ENCODE data around the gene LIMS1.
"Not testable (repeated sequence)": the region's sequence is repeated elsewhere in the genome, so short reads cannot be mapped to it uniquely, and the experiment has no call there.

The LIMS1 gene

DNA sequence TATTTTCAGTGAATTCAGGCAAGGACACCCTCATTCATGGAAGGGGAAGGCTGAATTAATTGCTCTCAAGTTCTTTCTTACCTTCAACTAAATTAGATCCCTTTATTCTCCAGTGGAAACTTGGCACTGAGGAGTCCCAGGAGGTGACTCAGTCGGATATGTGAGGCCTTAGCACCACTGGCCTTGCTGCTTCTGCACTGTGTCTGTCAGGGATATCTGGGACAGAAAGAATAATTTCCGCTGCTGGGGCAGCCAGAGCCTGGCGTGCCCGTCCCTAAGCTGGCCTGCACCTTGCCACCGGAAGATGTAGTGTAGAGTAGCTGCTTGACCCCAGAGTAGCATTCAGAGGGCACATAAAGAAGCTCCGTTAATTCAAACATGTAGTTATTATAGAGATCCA lies 53.4 kb downstream of the LIMS1 start:
- no peak for DNase-seq (ENCODE audit: low read depth)

DNA sequence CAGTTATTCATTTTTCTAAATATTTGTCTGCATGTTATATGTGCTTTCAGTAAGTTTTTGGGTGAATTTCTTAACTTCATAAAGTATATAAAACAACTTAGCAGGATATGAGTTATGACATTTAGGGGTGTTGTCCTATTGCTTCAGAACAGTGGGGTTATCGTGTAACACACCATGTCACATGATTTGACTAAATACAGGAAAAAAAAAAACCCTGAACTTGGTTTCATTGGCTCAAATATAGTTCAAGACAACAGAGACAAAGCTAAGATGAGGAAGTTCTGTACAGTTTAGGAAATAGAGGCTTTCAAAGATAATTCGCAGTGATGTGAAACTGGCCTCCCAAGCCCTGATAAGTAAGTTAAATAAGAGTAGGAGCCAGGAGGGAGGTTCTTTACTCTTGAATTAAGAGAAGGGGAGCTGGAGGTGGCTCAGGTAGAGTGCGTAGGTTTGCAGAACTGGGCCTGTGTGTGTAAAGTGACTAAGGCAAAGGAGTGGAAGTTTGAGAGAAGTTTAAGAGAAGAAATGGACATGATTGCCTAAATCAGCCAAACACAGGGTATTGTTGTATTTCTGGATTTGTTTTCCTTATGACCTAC lies 53.9 kb downstream of the LIMS1 start:
- DNase-seq (ENCODE audit: low read depth), result no peak

GRCh38 chr2:108589372-108589771 lies 55.1 kb downstream of the LIMS1 start:
- DNase-seq (ENCODE audit: low read depth), result no peak

DNA sequence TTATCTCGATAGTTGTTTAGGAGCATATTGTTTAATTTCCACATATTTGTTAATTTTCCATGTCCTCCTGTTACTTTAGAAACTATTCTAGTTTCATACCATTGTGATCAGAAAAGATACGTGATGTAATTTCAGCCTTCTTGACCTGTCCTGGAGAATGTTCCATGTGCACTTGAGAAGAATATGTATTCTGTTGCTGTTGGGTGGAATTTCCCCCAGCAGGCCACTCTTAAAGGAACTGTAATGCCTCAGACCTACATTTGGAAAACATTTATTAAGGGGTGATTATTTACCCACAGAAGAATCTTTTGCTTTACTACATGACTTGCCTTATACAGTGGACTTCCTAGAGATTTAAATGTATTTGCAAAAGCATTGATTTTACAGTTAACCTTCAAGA lies 55.5 kb downstream of the LIMS1 start:
- DNase-seq (ENCODE audit: low read depth), result no peak

DNA sequence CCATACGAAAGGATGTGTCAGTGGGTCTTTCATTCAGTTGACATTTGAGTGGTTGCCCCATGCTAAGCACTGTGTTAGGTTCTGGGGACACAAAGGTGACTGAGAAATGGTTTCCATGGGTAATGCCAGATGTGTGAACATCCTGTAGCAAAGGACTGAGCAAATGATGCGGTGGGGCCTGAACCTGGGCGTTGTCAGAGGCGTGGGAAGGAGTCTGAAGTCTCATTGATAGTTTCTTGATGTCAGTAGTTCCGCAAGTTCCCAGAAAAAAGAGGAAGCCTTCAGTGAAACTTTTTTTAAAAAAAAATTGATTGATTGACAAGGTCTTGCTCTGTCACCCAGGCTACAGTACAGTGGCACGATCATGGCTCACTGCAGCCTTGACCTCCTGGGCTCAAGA lies 56.9 kb downstream of the LIMS1 start:
- DNase-seq (ENCODE audit: low read depth), result no peak

DNA sequence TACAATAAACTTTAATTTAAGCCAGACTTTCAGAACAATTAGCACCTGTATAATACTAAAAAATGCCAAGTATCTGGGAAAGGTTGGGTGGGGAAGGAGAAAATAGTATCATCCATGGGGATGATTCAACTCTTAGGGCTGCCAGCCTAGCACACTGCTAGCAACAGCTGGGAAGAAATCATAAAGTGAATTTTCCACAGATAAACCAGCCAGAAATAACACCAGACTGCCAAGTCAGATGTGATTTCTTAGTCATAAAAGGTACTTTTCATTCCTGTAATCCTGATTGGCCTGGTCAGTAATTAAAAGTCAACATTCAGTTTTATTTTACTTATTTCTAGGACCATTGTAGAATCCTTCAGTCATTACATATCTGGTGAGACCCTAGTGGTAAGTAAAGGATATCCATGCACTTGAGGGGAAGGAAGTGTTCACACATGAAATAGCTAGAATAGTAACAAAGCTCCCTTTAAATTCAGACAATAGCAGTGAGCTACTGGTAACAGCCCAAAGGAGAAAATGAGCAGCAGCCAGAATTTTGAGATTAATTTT lies 59.4 kb downstream of the LIMS1 start:
- no peak for DNase-seq (ENCODE audit: low read depth)

DNA sequence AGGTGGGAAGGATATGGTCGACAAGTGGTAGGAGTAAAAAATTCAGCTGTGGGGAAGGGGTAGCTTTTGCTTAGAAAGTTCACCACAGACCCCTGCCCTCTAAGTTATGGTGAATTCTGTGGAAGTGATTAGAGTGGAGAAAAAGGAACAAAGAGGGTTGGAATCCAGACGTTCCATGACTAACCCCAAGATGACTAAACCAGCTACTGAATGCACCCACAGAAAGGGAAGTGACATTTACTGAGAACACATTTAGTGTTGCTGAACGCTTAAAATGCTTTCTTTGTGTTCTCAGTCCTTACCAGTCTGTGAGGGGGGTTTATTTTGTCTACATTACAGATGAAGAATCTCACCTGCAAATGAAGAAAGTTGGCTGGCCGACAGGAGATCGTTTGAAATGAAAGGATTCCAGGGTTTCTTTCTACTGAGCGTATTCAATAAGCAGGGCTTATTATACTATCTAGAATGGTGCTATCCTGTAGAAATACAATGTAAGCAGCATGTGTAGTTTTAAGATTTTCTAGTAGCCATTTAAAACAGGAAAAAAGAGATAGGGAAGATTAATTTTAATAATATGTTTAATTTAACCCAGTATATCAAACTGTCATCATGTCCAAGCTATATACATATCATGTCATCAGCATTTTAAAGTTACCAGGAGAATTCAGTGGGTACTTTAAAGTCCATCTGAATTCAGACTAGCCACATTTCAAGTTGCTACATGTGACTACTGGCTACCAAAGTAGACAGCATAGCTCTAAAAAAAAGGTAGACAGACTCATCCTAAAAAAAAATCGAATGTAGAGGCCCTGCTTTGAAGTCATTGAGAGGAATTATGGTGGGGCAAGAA lies 60.1 kb downstream of the LIMS1 start:
- DNase-seq (ENCODE audit: low read depth), result no peak

DNA sequence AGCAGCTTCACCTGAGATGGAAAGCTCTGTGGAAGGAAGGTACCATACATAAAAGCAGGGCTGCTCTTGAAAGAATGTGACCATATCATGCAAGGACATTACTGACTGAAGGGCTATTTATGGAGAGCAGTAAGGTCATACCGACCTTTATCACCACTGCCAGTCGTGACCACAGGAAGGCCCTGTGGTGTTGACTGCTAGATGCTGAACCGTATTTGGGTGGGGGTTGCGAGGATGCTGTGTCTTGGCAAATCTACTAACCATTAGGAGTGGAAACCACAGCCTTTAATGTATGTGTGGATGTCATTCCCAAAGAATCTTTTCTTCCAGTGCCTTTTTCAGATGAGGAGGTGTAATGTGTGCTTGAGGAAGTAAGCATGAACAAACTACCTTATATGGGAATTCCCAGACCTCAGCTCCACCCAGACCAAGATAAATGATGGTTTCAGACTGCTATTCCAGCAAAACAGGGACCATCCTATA lies 60.8 kb downstream of the LIMS1 start:
- no peak for DNase-seq (ENCODE audit: low read depth)

DNA sequence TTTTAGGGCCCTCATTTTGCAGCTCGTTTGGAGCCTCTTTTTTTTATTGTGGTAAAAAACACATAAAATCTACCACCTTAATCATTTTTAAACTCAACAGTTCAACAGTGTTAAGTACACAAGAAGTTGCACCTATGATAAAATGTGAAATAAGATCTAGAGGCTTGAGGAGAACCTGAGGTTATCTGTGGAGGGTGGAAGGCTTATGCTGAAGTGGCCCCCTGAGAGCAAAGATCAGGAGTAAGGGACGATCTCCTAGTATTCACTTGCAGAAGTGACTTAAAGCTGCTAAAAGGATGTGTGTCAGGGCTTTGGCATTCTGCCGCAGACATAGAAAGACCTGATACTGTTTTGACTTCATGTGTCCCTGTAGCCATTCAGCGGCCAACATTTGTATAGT lies 61.5 kb downstream of the LIMS1 start:
- not testable (repeated sequence) for DNase-seq (ENCODE audit: low read depth)

- not testable (repeated sequence) for DNase-seq (ENCODE audit: low read depth)
Observed at GRCh38 chr2:108597105-108597744, 63.0 kb downstream of the LIMS1 start.

- not testable (repeated sequence) for DNase-seq (ENCODE audit: low read depth)
Observed at GRCh38 chr2:108601199-108601598, 66.9 kb downstream of the LIMS1 start.

GRCh38 chr2:108602422-108602821 lies 68.2 kb downstream of the LIMS1 start:
- DNase-seq (ENCODE audit: low read depth), result no peak

DNA sequence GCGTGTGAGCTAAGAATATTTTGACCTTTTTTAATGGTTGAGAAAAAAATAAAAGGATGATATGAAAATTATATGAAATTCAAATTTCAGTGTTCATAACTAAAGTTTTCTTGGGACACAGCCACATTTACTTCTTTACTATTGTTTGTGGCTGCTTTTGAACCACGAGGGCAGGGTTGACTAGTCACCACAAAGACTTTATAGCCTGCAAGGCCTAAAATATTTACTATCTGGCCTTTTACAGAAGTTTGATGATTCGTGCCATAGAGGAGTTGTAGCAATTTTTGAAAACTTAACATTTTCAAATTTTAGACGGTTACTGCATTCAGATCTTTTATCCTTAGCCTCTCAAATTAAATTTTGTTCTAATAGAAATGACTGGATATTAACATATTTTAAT lies 69.9 kb downstream of the LIMS1 start:
- no peak for DNase-seq (ENCODE audit: low read depth)

GRCh38 chr2:108605947-108606346 lies 71.7 kb downstream of the LIMS1 start:
- DNase-seq (ENCODE audit: low read depth), result no peak

DNA sequence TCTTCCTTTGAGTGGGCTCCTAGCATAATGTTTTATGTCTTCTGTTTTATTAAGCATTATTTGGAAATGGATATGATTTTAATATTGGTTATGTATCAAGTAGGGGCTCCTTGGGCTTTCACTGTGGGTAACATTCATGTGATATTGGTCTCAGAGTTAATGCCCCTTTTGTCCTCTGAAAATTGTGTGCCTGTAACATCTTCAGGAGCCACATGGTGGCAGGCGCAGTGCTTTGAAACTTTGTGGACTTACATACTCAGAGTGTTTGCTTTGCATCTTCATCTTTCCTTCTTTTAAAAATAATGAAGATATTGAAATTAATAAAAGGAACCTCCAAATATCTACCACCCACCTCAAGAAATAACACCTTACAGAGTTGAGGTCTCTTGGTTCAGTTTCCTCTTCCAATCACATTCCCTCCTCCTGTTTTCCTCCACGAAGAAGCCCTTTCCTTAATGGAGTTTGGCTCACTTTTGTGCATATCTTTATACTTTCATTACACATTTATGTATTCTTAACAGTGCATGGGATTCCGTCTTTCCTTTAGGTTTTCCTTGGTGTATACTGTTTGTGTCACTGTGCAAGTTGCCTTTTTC lies 73.5 kb downstream of the LIMS1 start:
- no peak for DNase-seq (ENCODE audit: low read depth)

DNA sequence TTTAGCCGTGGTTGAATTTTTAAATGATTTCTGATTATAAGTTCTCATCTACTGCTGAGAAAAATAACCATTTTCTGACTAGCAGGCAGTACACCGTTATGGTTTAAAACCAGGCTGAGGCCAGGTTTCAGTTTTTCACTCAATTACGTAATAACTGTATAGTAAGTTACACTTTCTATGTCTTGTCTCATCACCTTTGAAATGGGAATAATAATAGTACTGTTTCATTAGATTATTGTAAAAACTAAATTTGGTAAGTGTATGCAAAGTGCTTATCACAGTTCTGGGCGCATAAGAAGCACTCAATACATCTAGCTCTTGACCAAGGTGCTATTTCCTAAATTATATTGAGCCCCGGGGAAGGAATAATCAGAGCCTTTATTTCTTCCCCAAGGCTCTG lies 76.8 kb downstream of the LIMS1 start:
- no peak for DNase-seq (ENCODE audit: low read depth)

DNA sequence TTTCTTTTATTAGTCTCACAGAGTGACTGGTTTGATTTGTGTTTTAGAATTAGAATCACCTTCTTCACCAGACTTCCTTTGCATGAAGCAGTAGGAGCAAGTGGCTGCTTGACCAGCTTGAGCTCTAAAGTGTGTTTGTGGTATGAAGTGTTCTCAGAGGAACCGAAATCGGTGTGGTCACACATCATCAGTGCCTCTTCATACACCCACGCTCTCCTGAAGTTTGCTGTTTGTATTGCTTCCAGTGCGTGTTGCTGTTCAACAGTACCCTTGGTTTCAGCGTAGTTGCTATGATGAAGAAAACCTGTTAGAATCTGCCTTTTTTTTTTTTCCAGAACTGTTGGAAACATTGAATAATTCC lies 77.9 kb downstream of the LIMS1 start:
- no peak for DNase-seq (ENCODE audit: low read depth)

DNA sequence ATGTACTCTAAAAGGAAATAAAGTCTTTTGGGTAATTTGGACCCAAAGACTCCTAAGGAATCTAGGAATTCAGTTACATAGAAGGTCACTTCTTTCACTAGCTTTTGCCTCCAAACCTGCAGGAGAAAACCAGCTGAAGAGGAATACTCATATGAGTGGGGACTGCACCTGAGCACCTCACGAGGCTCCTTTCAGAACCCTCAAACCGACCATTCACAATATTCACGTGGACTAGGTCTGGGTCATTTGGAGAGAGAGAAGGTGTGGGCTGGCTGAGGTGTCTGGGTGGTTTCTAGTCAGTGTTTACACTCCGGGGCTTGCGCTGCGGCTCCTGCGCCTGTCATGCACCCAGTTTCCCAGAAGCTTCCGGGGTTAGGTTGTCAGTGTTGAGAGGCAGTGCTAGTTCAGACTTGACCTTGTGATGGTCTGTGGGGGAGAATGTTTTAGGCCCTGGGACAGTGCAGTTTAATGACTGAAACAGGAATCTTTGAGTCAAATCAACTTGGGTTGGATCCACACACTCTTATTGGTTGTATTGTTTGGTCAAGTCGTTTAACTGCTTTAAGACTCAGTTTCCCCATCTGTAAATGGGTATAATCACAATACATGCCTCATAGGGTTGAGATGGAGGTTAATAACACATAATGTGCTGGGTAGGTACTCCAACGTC lies 78.4 kb downstream of the LIMS1 start:
- DNase-seq (ENCODE audit: low read depth), result peak; percentile 25

- DNase-seq (ENCODE audit: low read depth), result no peak
Observed at GRCh38 chr2:108613261-108614042, 79.2 kb downstream of the LIMS1 start.

GRCh38 chr2:108614043-108614545 lies 79.8 kb downstream of the LIMS1 start:
- DNase-seq (ENCODE audit: low read depth), result no peak

DNA sequence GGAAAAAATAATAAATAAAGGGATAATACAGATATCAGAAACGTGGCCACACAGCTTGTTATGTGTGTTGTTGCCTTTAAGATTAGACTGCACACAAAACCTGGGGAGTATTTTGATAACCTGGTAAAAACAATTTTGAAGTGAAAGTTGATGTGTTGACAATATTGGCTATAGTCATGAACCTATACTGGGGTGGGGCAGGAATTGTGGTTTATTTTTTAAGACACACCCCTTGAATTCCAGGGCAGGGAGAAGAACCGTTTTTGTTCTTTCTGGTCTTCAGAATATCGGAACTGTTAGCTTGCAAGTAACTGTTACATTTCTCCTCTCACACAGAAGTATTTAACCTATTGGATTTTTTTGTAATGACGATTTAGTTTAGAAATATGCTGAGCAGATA lies 80.4 kb downstream of the LIMS1 start:
- no peak for DNase-seq (ENCODE audit: low read depth)

Measured in stimulated activated CD8-positive, alpha-beta memory T cell treated with anti-CD3 and anti-CD28 coated beads, Interleukin-12 subunit alpha, Interleukin-12 subunit beta, amount 100 ng/mL, for 4 hours (primary cell).